Thyroid gland (tissue), 4 donors: ENCODE data around the gene SLC36A3. TPM values are rescaled to one million over a fixed set of nuclear protein-coding genes. Genes with fewer than 3 reads are reported as not detected.

Experiments
- DNase-seq, 2 donors: peaks; one replicate each; pipeline ENCODE4 v3.0.0-alpha.2; 2019
- H3K27ac ChIP-seq, 3 donors: fragments of 200-600 bp; sonication (generic); 1 replicate in 2 of 3; 2 replicates in 1 of 3; pipeline ENCODE4 v1.5.1; 2016 to 2019; ENCODE audit warnings: mild to moderate bottlenecking in 1 of 3, moderate library complexity in 1 of 3
- H3K27me3 ChIP-seq: fragments of 200-600 bp; sonication (generic); one replicate; pipeline ENCODE4 v1.5.1; 2019
- H3K36me3 ChIP-seq, 2 donors: fragments of 200-600 bp; sonication (generic); one replicate each; pipeline ENCODE4 v1.5.1; 2016 to 2019
- H3K4me1 ChIP-seq, 2 donors: fragments of 200-600 bp; sonication (generic); one replicate each; pipeline ENCODE4 v1.5.1; 2017 to 2019
- H3K4me3 ChIP-seq, 3 donors: fragments of 200-600 bp; sonication (generic); replicated peaks in 1 of 3; 1 replicate in 2 of 3; 2 replicates in 1 of 3; pipeline ENCODE4 v1.5.1; 2016; ENCODE audit warnings: mild to moderate bottlenecking in 1 of 3
- H3K9me3 ChIP-seq: fragments of 200-600 bp; sonication (generic); one replicate; pipeline ENCODE4 v1.5.1; 2017
- POLR2A ChIP-seq, 2 donors: fragments of 450-650 bp; IDR thresholded peaks; one replicate each; pipeline ENCODE4 v1.6.1; 2017; ENCODE audit warnings: antibody characterized with exemption in 2 of 2, mild to moderate bottlenecking in 2 of 2, moderate library complexity in 1 of 2
- WGBS, 2 donors: methylation state at CpG; one replicate each; pipeline ENCODE4 v1.1.5; 2017; 5-methylcytosine and 5-hydroxymethylcytosine counted together
- intact Hi-C: fragments of 100-400 bp; cut with DNase I; formaldehyde crosslinking; loops from one replicate; pipeline ENCODE4 v1.15.1; 2023
- total RNA-seq, 4 donors: library from RNA; depleted of rRNA; stranded (reverse); fragments of >200 nt; gene quantifications; one replicate each; pipeline ENCODE4 v1.2.3, GENCODE V29; 2016
- TF ChIP-seq, protein P1 (sequence below), 6 experiments: fragments of 200-600 bp in 3 of 6; fragments of 450-650 bp in 3 of 6; sonication (generic) in 3 of 6; IDR thresholded peaks; one replicate each; pipeline ENCODE4 v1.5.1; 2016 to 2019; ENCODE audit warnings: antibody characterized with exemption in 6 of 6, mild to moderate bottlenecking in 2 of 6, inconsistent platforms in 1 of 6, moderate library complexity in 1 of 6

The SLC36A3 gene
- total RNA-seq, 4 donors from 2014 or later, result not detected

DNA sequence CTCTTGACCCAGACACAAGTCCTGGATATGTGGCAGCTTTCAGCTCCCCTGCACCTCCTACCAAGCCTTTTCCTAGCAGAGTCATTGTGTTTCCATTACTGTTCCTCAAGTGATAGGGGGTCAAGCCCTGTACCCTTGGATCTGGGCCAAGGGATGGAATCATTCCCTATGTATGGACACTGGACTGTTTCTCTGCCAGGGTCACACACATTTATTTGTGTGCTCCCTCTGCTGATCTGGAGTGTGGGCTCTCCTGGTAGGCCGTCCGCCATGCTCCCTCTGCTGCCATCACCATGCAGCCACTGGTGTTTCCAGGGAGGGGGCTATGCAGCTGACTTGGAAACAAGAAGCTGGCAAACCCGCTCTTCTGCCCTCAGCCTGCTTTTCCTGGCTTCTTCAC, 41.0 kb downstream of the SLC36A3 start:
- Histone ChIP-seq H3K36me3 (peaks cover 8 to 9% of the 10 kb centered on the region in 2 donors), H3K4me1 (no peaks in the 10 kb centered on the region), H3K27ac (no peak overlapping the region), H3K9me3 (no peaks in the 10 kb centered on the region), H3K27me3 (no peaks in the 10 kb centered on the region), H3K4me3 (no peak overlapping the region)
- DNase-seq, result no peak
- intact Hi-C loops, result no loop called here
- WGBS, 2 donors, result 97 to 99% methylated on average over 3 of the region's 3 CpGs
- no peak for TF ChIP-seq POLR2A (IDR thresholded peaks at IDR 0.05)
- TF ChIP-seq, protein P1, sequence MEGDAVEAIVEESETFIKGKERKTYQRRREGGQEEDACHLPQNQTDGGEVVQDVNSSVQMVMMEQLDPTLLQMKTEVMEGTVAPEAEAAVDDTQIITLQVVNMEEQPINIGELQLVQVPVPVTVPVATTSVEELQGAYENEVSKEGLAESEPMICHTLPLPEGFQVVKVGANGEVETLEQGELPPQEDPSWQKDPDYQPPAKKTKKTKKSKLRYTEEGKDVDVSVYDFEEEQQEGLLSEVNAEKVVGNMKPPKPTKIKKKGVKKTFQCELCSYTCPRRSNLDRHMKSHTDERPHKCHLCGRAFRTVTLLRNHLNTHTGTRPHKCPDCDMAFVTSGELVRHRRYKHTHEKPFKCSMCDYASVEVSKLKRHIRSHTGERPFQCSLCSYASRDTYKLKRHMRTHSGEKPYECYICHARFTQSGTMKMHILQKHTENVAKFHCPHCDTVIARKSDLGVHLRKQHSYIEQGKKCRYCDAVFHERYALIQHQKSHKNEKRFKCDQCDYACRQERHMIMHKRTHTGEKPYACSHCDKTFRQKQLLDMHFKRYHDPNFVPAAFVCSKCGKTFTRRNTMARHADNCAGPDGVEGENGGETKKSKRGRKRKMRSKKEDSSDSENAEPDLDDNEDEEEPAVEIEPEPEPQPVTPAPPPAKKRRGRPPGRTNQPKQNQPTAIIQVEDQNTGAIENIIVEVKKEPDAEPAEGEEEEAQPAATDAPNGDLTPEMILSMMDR (IDR thresholded peaks at IDR 0.05), result no peak

DNA sequence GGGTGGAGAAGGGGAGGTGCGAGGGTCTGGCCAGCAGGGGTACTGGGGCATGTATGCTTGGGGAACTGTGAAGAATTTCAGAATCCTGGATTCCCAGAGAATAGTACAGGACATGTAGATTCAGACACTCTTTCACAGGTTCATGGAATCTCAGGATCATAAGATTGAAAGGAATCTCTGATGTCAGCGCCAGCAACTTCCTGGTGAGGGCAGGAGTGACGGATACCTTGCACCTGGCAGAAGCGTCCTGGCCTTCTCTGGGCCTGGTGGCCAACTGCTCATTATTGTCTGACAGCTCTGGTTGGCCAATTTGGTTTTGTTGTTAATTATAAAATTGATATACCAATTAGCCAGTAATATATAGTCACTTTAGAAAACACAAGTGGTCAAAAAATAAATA, 43.6 kb downstream of the SLC36A3 start:
- Histone ChIP-seq H3K27me3 (no peaks in the 10 kb centered on the region), H3K27ac (no peak overlapping the region), H3K4me3 (no peak overlapping the region), H3K4me1 (peaks cover 0 to 4% of the 10 kb centered on the region in 2 donors), H3K36me3 (peaks cover 0 to 2% of the 10 kb centered on the region in 2 donors), H3K9me3 (no peaks in the 10 kb centered on the region)
- DNase-seq, result no peak
- WGBS, 2 donors, result 91 to 93% methylated on average over 4 of the region's 4 CpGs
- TF ChIP-seq POLR2A (IDR thresholded peaks at IDR 0.05), result no peak
- TF ChIP-seq, protein P1 (IDR thresholded peaks at IDR 0.05), result no peak
- intact Hi-C loops, result no loop called here

DNA sequence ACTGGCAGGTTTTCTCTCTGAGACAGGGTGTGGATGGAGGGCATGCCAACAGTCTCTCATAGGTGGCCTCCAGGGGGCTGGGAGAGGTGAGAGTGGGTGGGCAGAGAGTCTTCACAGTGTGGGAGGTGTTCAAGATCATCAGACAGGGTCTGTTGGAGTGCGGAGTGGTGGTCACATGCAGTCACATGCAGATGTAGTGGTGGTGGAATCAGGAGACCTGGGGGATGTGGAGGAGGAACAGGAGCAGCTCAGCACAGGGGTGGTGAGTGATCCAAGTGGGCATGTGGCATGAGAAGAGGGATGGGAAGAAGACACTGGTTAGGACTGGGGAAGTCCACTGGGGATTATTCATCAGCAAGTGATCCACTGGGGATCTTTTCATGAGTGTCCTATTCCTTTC, 44.8 kb downstream of the SLC36A3 start:
- Histone ChIP-seq H3K27ac (no peak overlapping the region), H3K9me3 (no peaks in the 10 kb centered on the region), H3K36me3 (peaks cover 0 to 2% of the 10 kb centered on the region in 2 donors), H3K4me3 (no peak overlapping the region), H3K4me1 (peaks cover 2 to 11% of the 10 kb centered on the region in 2 donors), H3K27me3 (no peaks in the 10 kb centered on the region)
- WGBS, 2 donors, result 0 to 39% methylated on average over 1 of the region's 1 CpG
- intact Hi-C loops, result no loop called here
- no peak for DNase-seq
- TF ChIP-seq, protein P1 (IDR thresholded peaks at IDR 0.05), result no peak
- no peak for TF ChIP-seq POLR2A (IDR thresholded peaks at IDR 0.05)

DNA sequence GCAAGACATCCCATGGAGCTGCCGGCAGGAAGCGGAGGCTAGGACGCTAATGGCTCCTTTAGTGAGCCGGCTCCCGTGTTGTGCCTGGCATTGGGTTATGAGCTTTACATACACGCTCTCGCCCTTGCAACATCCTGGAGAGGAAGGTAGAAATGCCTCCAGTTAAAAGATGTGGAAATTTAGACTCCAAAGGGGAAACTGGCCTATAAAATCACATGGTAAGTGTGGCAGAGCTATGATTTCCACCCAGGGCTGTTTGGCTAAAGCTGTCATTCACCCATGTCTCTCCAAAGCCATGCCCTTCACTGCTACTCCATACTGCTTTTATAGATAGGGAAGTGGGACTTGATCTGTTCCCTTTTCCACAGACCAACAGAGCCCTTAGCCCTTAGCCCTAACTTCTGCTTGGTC, 45.4 kb downstream of the SLC36A3 start:
- Histone ChIP-seq H3K27ac (no peak overlapping the region), H3K4me3 (no peak overlapping the region), H3K9me3 (no peaks in the 10 kb centered on the region), H3K4me1 (peaks cover 8 to 17% of the 10 kb centered on the region in 2 donors), H3K36me3 (peaks cover 0 to 2% of the 10 kb centered on the region in 2 donors), H3K27me3 (no peaks in the 10 kb centered on the region)
- TF ChIP-seq POLR2A (IDR thresholded peaks at IDR 0.05), result no peak
- TF ChIP-seq, protein P1 (IDR thresholded peaks at IDR 0.05), result no peak
- DNase-seq, result no peak
- 93 to 99% methylated on average over 7 of the region's 7 CpGs for WGBS, 2 donors
- intact Hi-C loops, result no loop called here

DNA sequence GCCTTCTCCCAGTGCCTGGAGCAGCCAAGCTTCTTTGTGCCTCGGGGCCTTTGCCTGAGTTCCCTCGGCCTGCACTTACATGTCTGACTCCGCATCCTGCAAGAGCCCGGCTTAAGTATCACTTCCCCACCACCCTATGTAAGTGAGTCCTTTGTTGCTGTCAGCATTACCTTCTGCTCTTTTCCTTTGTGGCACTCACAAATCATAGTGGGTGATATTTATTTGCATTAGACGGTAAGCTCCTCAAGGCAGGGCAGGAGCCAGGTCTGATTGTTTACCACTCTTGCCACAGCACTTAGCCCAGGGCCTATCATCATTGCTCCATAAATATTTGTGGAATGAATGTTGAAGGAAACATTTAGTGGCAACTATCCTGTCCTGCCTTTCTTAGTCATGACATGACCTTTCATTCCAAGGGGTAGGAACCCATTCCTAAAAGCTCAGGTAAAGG, 45.8 kb downstream of the SLC36A3 start:
- DNase-seq, result no peak
- intact Hi-C loops, result no loop called here
- Histone ChIP-seq H3K36me3 (peaks cover 0 to 2% of the 10 kb centered on the region in 2 donors), H3K4me1 (peaks cover 9 to 17% of the 10 kb centered on the region in 2 donors), H3K27me3 (no peaks in the 10 kb centered on the region), H3K27ac (no peak overlapping the region), H3K4me3 (no peak overlapping the region), H3K9me3 (no peaks in the 10 kb centered on the region)
- TF ChIP-seq POLR2A (IDR thresholded peaks at IDR 0.05), result no peak
- TF ChIP-seq, protein P1 (IDR thresholded peaks at IDR 0.05), result no peak
- 84 to 85% methylated on average over 5 of the region's 5 CpGs for WGBS, 2 donors
